Liver (tissue), 3 donors: Measurements from ENCODE around the gene CYTH3.

Source experiments
- CTCF ChIP-seq: fragments of 150-350 bp; IDR thresholded peaks from 2 replicates; pipeline ENCODE4 v1.5.1; 2017; ENCODE audit warnings: improper control_type of control experiment, low read depth, low read length; ENCODE audit not compliant: missing input control
- MAX ChIP-seq: IDR thresholded peaks from 2 replicates; pipeline ENCODE4 v1.6.1; 2016; ENCODE audit warnings: antibody characterized with exemption
- NR2F2 ChIP-seq: IDR thresholded peaks from 2 replicates; pipeline ENCODE4 v1.6.1; 2016; ENCODE audit warnings: antibody characterized with exemption
- REST ChIP-seq: IDR thresholded peaks from 2 replicates; pipeline ENCODE4 v1.6.1; 2016; ENCODE audit warnings: antibody characterized with exemption, mild to moderate bottlenecking
- donor health status: healthy.
- donor health status: healthy.

GRCh38 chr7:6179620-6180343, 92.6 kb downstream of the CYTH3 start:
- TF ChIP-seq CTCF (no peak), NR2F2 (no peak), REST (no peak), MAX (no peak)
